GM23248 (cell line): ENCODE results near the gene PPP1R9A. TPM values are rescaled to one million over a fixed set of nuclear protein-coding genes. Genes with fewer than 3 reads are reported as not detected.

Source experiments
- DNase-seq: peaks from one replicate; pipeline ENCODE4 v3.0.0-alpha.2; 2015
- H2AFZ ChIP-seq: fragments of 200-600 bp; sonication (generic); 2 replicates; pipeline ENCODE4 v1.6.1; 2016; ENCODE audit warnings: antibody characterized with exemption
- H3F3A ChIP-seq: fragments of 200-600 bp; sonication (generic); 2 replicates; pipeline ENCODE4 v1.6.1; 2016; ENCODE audit warnings: mild to moderate bottlenecking, antibody characterized with exemption, mixed run types; ENCODE audit not compliant: insufficient read depth
- H3K27ac ChIP-seq: fragments of 200-600 bp; sonication (generic); 2 replicates; pipeline ENCODE4 v1.5.1; 2016; ENCODE audit warnings: mild to moderate bottlenecking
- H3K27me3 ChIP-seq: fragments of 200-600 bp; sonication (generic); replicated peaks from 2 replicates; pipeline ENCODE4 v1.6.1; 2016; ENCODE audit warnings: mild to moderate bottlenecking; ENCODE audit not compliant: insufficient read depth
- H3K36me3 ChIP-seq: fragments of 200-600 bp; sonication (generic); 2 replicates; pipeline ENCODE4 v1.6.1; 2016; ENCODE audit warnings: low read depth, mild to moderate bottlenecking
- H3K4me1 ChIP-seq: fragments of 200-600 bp; sonication (generic); 2 replicates; pipeline ENCODE4 v1.6.1; 2016; ENCODE audit warnings: mild to moderate bottlenecking; ENCODE audit not compliant: insufficient read depth
- H3K4me2 ChIP-seq: fragments of 200-600 bp; sonication (generic); one replicate; pipeline ENCODE4 v1.6.1; 2016; ENCODE audit warnings: mild to moderate bottlenecking; ENCODE audit not compliant: unreplicated experiment
- H3K4me3 ChIP-seq: fragments of 200-600 bp; sonication (generic); 2 replicates; pipeline ENCODE4 v1.5.1; 2016; ENCODE audit warnings: mild to moderate bottlenecking
- H3K79me2 ChIP-seq: fragments of 200-600 bp; sonication (generic); 2 replicates; pipeline ENCODE4 v1.6.1; 2016; ENCODE audit warnings: mild to moderate bottlenecking; ENCODE audit not compliant: insufficient read depth
- H3K9ac ChIP-seq: fragments of 200-600 bp; sonication (generic); 2 replicates; pipeline ENCODE4 v1.6.1; 2016; ENCODE audit warnings: mild to moderate bottlenecking
- H3K9me2 ChIP-seq: fragments of 200-600 bp; sonication (generic); 2 replicates; pipeline ENCODE4 v1.6.1; 2016; ENCODE audit warnings: mixed run types, mild to moderate bottlenecking, moderate library complexity; ENCODE audit not compliant: insufficient read depth
- H3K9me3 ChIP-seq: fragments of 200-600 bp; sonication (generic); one replicate; pipeline ENCODE4 v1.6.1; 2017; ENCODE audit warnings: low read depth
- H4K20me1 ChIP-seq: fragments of 200-600 bp; sonication (generic); 2 replicates; pipeline ENCODE4 v1.6.0; 2016; ENCODE audit not compliant: insufficient read depth
- EZH2 ChIP-seq: fragments of 200-600 bp; sonication (generic); IDR thresholded peaks from 2 replicates; pipeline ENCODE4 v1.6.1; 2018; ENCODE audit warnings: antibody characterized with exemption, mild to moderate bottlenecking; ENCODE audit not compliant: insufficient read depth, poor library complexity, severe bottlenecking
- EZH2phosphoT487 ChIP-seq: fragments of 200-600 bp; sonication (generic); IDR thresholded peaks from 2 replicates; pipeline ENCODE4 v1.6.1; 2018; ENCODE audit warnings: antibody characterized with exemption, moderate library complexity, mild to moderate bottlenecking, low read depth; ENCODE audit not compliant: insufficient read depth
- WGBS, 2 experiments: methylation state at CpG; one replicate each; pipeline ENCODE4 v1.1.6; 2015 to 2017; ENCODE audit warnings: low lambda C conversion rate in 2 of 2, low coverage in 1 of 2; ENCODE audit errors: missing lambda C conversion rate in 2 of 2; 5-methylcytosine and 5-hydroxymethylcytosine counted together
- in situ Hi-C: fragments of 300-500 bp; cut with MboI; formaldehyde crosslinking; loops from 2 replicates; pipeline ENCODE4 v1.15.0; 2020
- polyA plus RNA-seq: library from polyadenylated mRNA; unstranded; fragments of >200 nt; fragmentation: Nextera tagmentation; extraction: Ambion mirVana; gene quantifications from 2 replicates; pipeline ENCODE4 v1.2.1, GENCODE V29; 2016
- total RNA-seq: library from RNA; depleted of rRNA; stranded (reverse); fragments of >200 nt; shearing (Covaris generic); gene quantifications from 2 replicates; pipeline ENCODE4 v1.2.3, GENCODE V29; 2014

The PPP1R9A gene
- total and polyA plus RNA-seq, 2 experiments from 2014 or later = 0.03 TPM; not detected in 1

GRCh38 chr7:94980418-94981142 lies 73.2 kb downstream of the PPP1R9A start:
- peak; percentile 33 for DNase-seq
- TF ChIP-seq EZH2 (no peak), EZH2phosphoT487 (no peak)
- in situ Hi-C loops = no loop called here
- H2AFZ ChIP-seq = no peak overlapping the region
- peaks cover 2% of the 10 kb centered on the region for H3K4me1 ChIP-seq
- no peaks in the 10 kb centered on the region for H3K79me2 ChIP-seq
- no peaks in the 10 kb centered on the region for H3F3A ChIP-seq
- H3K36me3 ChIP-seq = no peaks in the 10 kb centered on the region
- no peak overlapping the region for H3K9ac ChIP-seq
- 78 to 84% methylated on average over 6 of the region's 6 CpGs for WGBS, 2 experiments
- no peaks in the 10 kb centered on the region for H3K9me3 ChIP-seq
- H4K20me1 ChIP-seq = no peaks in the 10 kb centered on the region
- no peaks in the 10 kb centered on the region for H3K9me2 ChIP-seq
- H3K27ac ChIP-seq = no peak overlapping the region
- no peaks in the 10 kb centered on the region; the same call in 1 of the 2 replicates for H3K27me3 ChIP-seq
- no peak overlapping the region for H3K4me2 ChIP-seq
- H3K4me3 ChIP-seq = no peak overlapping the region

- TF ChIP-seq EZH2 (no peak), EZH2phosphoT487 (no peak)
Measured at GRCh38 chr7:94995921-94996320, 88.5 kb downstream of the PPP1R9A start.

DNA sequence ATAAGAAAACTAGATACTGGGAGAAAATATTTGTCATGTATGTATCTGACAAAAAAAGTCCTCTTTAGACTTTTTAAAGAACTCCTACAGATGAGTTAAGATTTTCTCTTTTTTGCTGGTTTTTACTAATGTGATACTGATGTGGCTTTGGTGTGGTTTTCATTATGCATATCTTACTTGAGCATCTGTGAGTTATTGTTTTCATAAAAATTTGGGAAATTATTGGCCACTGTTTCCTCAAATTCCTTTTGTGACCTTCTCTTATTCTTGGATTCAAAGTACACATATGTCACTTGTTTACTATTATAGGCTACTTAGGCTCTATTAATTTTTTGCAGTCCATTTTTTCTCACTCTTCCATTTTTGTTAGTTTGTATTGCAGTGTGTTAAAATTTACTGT lies 89.0 kb downstream of the PPP1R9A start:
- DNase-seq = no peak
- Histone ChIP-seq H3K27me3 (no peaks in the 10 kb centered on the region), H3K36me3 (no peaks in the 10 kb centered on the region), H2AFZ (no peak overlapping the region), H3K27ac (no peak overlapping the region), H4K20me1 (no peaks in the 10 kb centered on the region), H3K9me3 (no peaks in the 10 kb centered on the region), H3K9ac (no peak overlapping the region), H3K79me2 (no peaks in the 10 kb centered on the region), H3K4me1 (no peaks in the 10 kb centered on the region), H3K9me2 (no peaks in the 10 kb centered on the region), H3K4me2 (no peak overlapping the region), H3F3A (no peaks in the 10 kb centered on the region), H3K4me3 (no peak overlapping the region)
- in situ Hi-C loops = no loop called here
- no peak for TF ChIP-seq EZH2
- TF ChIP-seq EZH2phosphoT487 = no peak

More at GRCh38 chr7:94995921-94996320, 88.5 kb downstream of the PPP1R9A start:
- Histone ChIP-seq H2AFZ (no peak overlapping the region), H3K9ac (no peak overlapping the region), H4K20me1 (no peaks in the 10 kb centered on the region), H3K27ac (no peak overlapping the region), H3F3A (no peaks in the 10 kb centered on the region), H3K79me2 (no peaks in the 10 kb centered on the region), H3K4me1 (no peaks in the 10 kb centered on the region), H3K9me3 (no peaks in the 10 kb centered on the region), H3K4me3 (no peak overlapping the region), H3K4me2 (no peak overlapping the region), H3K27me3 (no peaks in the 10 kb centered on the region), H3K36me3 (no peaks in the 10 kb centered on the region), H3K9me2 (no peaks in the 10 kb centered on the region)
- in situ Hi-C loops = no loop called here
- DNase-seq = no peak
- 10 to 16% methylated on average over 1 of the region's 1 CpG for WGBS, 2 experiments

DNA sequence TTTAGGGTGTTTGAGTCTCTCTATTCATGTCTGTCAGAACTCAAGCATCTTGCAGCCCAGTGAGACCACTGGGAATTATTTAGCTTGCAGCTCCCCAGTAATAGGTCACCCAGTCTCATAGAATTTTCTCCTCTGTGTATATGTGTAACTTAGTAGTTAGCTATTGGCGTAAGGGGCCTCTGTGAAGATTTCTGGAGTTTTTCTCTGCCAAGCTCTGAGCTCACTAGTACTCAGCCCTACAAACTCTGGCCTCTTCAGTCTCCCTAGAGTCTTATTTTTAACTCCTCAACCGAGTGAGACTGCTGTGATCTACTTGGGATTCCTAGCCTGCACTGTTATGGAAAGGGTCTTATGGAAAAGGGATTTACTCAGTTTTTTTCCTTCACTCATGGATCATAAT lies 90.2 kb downstream of the PPP1R9A start:
- H3K9me2 ChIP-seq = no peaks in the 10 kb centered on the region
- no peaks in the 10 kb centered on the region for H3K4me1 ChIP-seq
- 40 to 43% methylated on average over 2 of the region's 2 CpGs for WGBS, 2 experiments
- no peaks in the 10 kb centered on the region for H3K27me3 ChIP-seq
- H3K9me3 ChIP-seq = no peaks in the 10 kb centered on the region
- in situ Hi-C loops = no loop called here
- H3K9ac ChIP-seq = no peak overlapping the region
- H3K4me3 ChIP-seq = no peak overlapping the region
- no peaks in the 10 kb centered on the region for H3K79me2 ChIP-seq
- no peaks in the 10 kb centered on the region for H4K20me1 ChIP-seq
- H3K27ac ChIP-seq = no peak overlapping the region
- TF ChIP-seq EZH2 = no peak
- TF ChIP-seq EZH2phosphoT487 = no peak
- no peaks in the 10 kb centered on the region for H3F3A ChIP-seq
- no peaks in the 10 kb centered on the region for H3K36me3 ChIP-seq
- no peak overlapping the region for H2AFZ ChIP-seq
- no peak for DNase-seq
- H3K4me2 ChIP-seq = no peak overlapping the region
